Measurements from ENCODE around the gene RHBDF2.

RHBDF2 gene

GRCh38 chr17:76474894-76475293 is 26.3 kb downstream of the RHBDF2 start:
- H3K4me3 ChIP-seq (ENCODE audit: low read depth, low read length): no peak overlapping the region
- TF ChIP-seq CTCF (IDR thresholded peaks at IDR 0.05; ENCODE audit: low read depth, low read length, missing control alignments): no peak
- no peak for DNase-seq (ENCODE audit: low read depth)

- TF ChIP-seq CTCF (IDR thresholded peaks at IDR 0.05; ENCODE audit: low read depth, low read length, missing control alignments): no peak
- no peak overlapping the region for H3K4me3 ChIP-seq (ENCODE audit: low read depth, low read length)
- no peak for DNase-seq (ENCODE audit: low read depth)
These were observed 27.0 kb downstream of the RHBDF2 start for GRCh38 chr17:76474238-76474637.

- TF ChIP-seq CTCF (IDR thresholded peaks at IDR 0.05; ENCODE audit: low read depth, low read length, missing control alignments): peak; percentile 51
- no peak for DNase-seq (ENCODE audit: low read depth)
- H3K4me3 ChIP-seq (ENCODE audit: low read depth, low read length): no peak overlapping the region
These were observed 27.7 kb downstream of the RHBDF2 start for GRCh38 chr17:76473541-76473985.

GRCh38 chr17:76472726-76473125 is 28.5 kb downstream of the RHBDF2 start:
- DNase-seq (ENCODE audit: low read depth): no peak
- no peak for TF ChIP-seq CTCF (IDR thresholded peaks at IDR 0.05; ENCODE audit: low read depth, low read length, missing control alignments)
- H3K4me3 ChIP-seq (ENCODE audit: low read depth, low read length): no peak overlapping the region

DNA sequence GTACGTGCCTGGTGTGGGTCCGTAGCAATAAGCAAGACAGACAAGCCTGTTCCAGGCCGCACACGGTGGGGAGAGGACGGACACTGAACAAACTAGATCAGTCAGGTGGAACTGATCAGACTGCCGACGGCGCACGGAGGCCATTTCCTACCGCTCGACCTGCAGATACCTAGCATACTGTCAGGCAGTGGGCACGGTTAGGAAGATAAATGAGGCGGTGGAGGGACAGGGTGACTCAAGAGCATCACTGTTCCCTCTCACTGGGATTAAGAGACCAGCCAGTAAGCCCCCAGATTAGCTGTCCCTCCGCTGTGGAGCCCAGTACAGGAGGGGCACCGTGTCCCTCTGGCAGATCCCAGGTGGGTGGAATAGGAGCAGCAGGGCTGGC is 29.0 kb downstream of the RHBDF2 start:
- TF ChIP-seq CTCF (IDR thresholded peaks at IDR 0.05; ENCODE audit: low read depth, low read length, missing control alignments): no peak
- no peak overlapping the region for H3K4me3 ChIP-seq (ENCODE audit: low read depth, low read length)
- no peak for DNase-seq (ENCODE audit: low read depth)

DNA sequence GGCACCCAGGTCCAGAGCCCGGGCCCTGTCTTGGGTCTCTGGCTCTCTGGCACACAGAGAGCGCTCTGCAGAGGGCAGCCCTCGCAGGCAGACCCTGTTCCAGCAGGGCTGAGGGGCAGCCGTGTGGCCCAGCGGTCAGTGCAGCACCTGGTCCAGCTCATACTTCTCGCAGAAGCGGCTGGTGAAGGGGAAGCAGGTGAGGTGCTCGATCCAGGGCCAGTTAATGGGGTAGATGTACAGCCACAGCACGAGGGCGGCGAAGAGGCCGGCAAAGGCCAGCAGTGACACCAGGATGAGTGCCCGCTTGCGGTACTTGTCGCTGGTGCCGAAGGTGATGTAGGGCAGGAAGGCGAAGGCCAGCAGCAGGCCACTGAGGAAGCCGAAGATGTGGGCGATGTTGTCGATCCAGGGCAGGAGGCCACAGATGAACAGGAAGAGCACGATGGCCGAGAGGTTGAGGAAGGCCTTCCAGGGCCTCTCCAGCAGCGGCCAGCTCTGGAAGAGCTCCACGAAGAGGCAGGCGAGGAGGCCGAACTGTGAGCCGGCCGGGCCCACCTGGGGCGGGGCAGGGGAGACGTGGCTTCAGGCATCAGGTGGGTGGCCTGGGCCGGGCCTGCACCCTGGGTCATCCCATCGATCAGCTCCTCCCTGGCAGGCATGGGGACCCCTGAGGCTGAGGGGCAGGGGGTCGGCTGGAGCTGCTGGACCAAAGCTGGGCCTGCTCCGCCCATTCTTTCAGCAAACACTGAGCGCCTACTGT is 29.5 kb downstream of the RHBDF2 start:
- no peak for TF ChIP-seq CTCF (IDR thresholded peaks at IDR 0.05; ENCODE audit: low read depth, low read length, missing control alignments)
- no peak overlapping the region for H3K4me3 ChIP-seq (ENCODE audit: low read depth, low read length)
- DNase-seq (ENCODE audit: low read depth): no peak
